GM18907 (cell line): ENCODE results near the gene DSCAM.
"Not testable (repeated sequence)": the region's sequence is repeated elsewhere in the genome, so short reads cannot be mapped to it uniquely, and the experiment has no call there.

Experiments used
- ATAC-seq: cut with Tn5 transposase; IDR thresholded peaks from one replicate; pipeline ENCODE4 v1.9.1; 2021; ENCODE audit warnings: mild to moderate bottlenecking, moderate library complexity; ENCODE audit not compliant: unreplicated experiment

The DSCAM gene

DNA sequence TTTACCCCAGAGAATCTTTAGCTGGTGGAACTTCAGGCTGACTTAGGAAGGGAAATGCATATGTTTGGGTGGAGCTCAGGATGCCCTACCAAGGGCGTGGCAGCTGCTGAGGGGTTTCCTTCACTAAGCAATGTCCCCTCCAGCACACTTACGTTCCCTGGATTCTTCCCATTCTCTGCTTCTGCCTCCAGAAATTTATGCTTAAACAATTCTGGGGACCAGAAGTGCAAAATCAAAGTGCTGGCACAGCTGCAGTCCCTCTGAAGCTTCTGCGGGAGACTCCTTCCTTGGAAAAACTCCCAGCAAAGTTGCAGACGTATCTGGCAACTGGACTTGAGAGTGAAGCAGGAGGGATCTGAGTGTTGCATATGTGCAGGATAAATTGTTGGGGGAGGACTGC, 576.9 kb downstream of the DSCAM start:
- ATAC-seq = no peak

GRCh38 chr21:40269239-40269638, 577.7 kb downstream of the DSCAM start:
- ATAC-seq = no peak

DNA sequence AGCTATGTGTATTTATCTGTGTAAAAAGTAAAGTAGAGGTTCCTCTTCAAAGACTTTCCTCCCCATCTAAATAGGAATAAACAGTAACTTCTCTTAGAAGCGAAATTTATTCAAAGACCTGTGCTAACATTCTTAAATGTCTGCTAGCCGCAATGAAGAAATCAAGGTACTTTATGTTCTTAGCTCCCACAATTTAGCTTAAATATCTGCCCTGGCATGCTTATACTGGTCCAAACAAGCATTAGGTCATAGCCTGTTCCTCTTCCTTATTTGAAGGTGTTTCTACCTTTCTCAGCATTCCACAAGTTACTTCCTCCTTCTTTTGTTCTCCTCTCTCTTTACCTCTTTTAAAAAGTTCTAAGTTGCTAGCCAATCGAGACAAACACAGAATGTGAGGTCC, 588.5 kb downstream of the DSCAM start:
- ATAC-seq = not testable (repeated sequence)

- no peak for ATAC-seq
These were observed 589.6 kb downstream of the DSCAM start for GRCh38 chr21:40257342-40257741.

GRCh38 chr21:40255518-40256444, 591.2 kb downstream of the DSCAM start:
- ATAC-seq = no peak

GRCh38 chr21:40254540-40255465, 592.2 kb downstream of the DSCAM start:
- no peak for ATAC-seq

DNA sequence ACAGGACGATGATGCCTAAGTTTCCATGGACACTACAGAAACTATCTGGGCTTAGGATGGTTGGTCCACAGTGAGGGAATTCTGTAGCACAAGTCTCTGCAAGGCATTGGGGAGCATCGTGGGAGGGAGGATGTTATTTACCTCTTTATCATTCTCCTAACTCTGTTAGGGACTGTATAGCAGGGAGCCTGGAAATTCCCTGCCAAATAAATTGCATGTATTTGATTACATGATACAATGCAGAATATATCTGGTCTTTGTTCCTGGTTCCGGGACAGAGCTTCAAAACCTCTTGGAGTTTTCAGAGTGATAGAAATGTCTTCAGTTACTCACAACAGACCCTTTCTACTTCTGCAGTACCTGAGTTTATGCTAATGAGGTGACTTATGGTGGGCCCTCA, 593.8 kb downstream of the DSCAM start:
- ATAC-seq = no peak

GRCh38 chr21:40250514-40251294, 596.3 kb downstream of the DSCAM start:
- ATAC-seq = no peak

- no peak for ATAC-seq
These were observed 602.0 kb downstream of the DSCAM start for GRCh38 chr21:40244981-40245380.

GRCh38 chr21:40243685-40244084, 603.3 kb downstream of the DSCAM start:
- ATAC-seq = no peak

- no peak for ATAC-seq
These were observed 604.2 kb downstream of the DSCAM start for GRCh38 chr21:40242586-40243265.

DNA sequence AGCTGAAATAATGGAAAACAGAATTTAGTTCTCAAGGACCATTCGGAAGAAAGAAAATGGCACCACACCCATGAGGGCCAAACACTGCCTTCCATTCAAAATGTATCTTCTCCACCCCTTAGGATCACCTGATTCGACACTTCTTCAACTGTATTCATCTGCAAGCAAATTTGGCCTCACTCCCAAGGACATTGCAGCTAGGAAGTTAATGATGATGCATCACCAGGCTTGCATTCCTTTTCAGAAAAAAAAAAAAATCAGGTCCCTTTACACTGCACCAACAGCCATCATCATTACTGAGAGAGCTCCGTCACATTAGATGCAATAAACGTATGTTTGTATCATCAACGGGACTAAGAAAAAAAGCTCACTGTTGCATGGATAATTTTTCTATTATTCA, 611.4 kb downstream of the DSCAM start:
- no peak for ATAC-seq

DNA sequence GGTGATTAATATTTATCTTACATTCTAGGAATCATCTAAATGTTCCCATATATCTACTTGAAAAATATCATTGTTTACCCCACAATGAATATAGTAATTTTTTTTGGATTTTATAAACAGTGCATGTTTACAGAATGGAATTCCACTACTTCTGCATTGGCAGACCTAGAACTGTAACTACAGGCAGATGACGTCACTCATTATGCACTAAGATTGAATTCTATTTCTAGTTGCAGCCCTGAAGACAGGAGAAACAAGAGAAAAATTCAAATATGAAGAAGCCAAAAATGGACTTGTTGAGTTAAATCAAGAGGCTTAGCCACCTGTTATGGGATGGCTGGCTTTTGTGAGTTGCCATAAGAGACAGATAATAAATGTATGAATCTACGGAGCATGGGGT, 615.0 kb downstream of the DSCAM start:
- ATAC-seq = no peak

GRCh38 chr21:40227096-40227495, 619.9 kb downstream of the DSCAM start:
- no peak for ATAC-seq

- no peak for ATAC-seq
These were observed 631.0 kb downstream of the DSCAM start for GRCh38 chr21:40215941-40216340.

DNA sequence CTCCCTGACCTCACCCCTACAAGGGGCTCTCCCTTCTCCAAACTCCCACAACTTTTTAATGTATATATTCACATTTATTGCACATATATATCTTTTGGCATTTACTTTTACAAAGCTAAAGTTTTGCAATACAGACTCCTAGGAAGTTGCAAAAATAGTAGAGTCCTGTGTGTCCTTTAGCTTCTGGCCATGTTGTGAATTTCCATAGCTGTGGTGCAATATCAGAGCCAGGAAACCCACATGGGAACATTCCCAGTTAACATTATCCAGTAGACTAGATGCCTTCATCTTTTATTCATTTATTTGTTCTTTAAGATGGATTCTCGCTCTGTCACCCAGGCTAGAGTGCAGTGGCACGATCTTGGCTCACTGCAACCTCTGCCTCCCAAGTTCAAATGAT, 636.7 kb downstream of the DSCAM start:
- ATAC-seq = no peak

DNA sequence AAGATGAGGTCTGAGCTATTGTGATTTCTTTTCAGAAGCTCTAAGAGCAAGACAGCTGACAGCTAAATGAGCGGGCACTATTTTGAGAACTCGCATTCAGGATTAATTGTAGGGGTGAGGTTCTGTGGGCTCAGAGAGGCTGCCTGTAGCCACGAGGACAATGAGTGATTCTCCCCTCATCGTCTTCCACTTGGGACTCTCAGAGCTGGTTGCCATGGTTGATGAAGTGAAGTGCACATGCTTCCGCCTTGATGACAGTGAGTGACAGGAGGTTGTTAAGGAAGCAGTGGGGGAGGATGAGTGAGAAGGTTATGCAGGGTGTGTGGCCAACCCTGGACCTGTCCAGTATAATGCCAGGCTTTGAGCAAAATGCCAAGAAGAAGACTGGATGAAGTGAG, 638.0 kb downstream of the DSCAM start:
- no peak for ATAC-seq

DNA sequence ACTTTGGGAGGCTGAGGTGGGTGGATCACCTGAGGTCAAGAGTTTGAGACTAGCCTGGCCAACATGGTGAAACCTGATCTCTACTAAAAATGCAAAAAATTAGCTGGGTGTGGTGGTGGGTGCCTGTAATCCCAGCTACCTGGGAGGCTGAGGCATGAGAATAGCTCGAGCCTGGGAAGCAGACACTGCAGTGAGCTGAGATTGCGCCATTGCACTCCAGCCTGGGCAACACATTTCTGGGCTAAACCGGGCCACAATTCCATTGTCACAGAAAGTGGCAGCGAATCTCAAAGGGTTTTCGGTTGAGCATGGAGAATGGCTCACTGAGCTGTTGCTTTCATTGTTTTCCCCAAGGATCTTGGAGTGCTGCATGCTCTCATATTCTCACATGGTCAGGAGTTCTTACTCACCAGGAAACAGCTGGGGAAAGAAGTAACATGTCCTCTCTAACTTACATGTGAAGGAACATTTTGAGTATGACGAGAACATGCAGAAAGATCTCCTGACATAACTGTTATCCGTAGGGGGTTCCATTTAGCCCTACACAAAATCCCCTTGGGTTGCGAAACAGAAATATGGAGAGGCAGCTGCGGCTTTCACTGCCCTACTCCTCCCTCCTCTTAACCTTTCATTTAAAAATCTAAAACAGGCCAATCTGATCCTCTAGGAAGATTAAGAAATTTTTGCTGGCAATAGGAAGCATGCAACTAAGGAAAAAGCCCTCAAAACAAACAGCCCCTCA, 638.6 kb downstream of the DSCAM start:
- ATAC-seq = no peak

DNA sequence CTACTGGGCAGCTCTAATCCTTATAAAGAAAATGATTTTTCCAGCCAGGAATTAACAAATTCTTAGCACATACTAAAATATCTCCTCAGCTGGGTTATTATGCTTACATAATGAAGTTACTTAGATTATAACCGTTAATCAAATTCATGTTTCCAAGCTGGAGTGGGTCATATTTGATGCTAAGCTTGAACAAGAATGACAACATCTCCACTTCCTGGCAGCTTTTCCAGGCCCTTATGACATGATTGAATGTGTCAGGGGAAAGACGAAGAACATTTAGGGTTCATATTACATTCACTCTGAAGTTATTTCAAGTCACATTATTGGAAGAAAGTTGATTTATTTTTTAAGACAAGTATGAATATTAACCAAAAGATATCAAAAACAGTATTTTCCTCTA, 646.0 kb downstream of the DSCAM start:
- ATAC-seq = no peak

DNA sequence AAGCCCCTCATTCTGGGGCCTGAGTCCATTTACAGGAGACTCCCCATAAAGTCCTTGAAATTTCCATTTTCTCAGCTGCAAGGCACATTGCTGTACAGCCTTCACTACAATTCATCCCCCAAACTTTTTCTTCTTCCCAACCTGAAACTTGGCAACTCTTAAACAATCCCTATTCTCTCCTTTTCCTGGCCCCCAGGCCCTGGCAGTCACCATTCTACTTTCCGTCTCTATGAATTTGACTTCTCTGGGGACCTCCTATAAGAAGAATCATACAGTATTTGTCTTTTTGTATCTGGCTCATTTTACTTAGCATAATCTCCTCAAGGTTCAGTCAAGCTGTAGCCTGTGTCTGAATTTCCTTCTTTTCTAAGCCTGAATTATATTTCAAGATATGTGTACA, 646.8 kb downstream of the DSCAM start:
- no peak for ATAC-seq
